Effector memory CD4-positive, alpha-beta T cell (primary cell): ENCODE measurements around the gene L3MBTL4.

Source experiments
- DNase-seq, 3 donors: peaks; one replicate each; pipeline ENCODE4 v3.0.0-alpha.2; 2020
- H3K27ac ChIP-seq: 2 replicates; pipeline ENCODE4 v1.7.0; 2013; ENCODE audit warnings: mild to moderate bottlenecking, low read length, moderate library complexity; ENCODE audit not compliant: insufficient read depth, poor library complexity, severe bottlenecking
- H3K27me3 ChIP-seq: replicated peaks from 2 replicates; pipeline ENCODE4 v1.7.0; 2013; ENCODE audit warnings: mild to moderate bottlenecking, low read length; ENCODE audit not compliant: insufficient read depth, control insufficient read depth, poor library complexity, severe bottlenecking
- H3K36me3 ChIP-seq: 2 replicates; pipeline ENCODE4 v1.7.0; 2013; ENCODE audit warnings: mild to moderate bottlenecking, low read length, moderate library complexity; ENCODE audit not compliant: control insufficient read depth, insufficient read depth
- H3K4me1 ChIP-seq: 2 replicates; pipeline ENCODE4 v1.7.0; 2013; ENCODE audit warnings: low read length, mild to moderate bottlenecking; ENCODE audit not compliant: control insufficient read depth, insufficient read depth, poor library complexity, severe bottlenecking
- H3K4me3 ChIP-seq: 2 replicates; pipeline ENCODE4 v1.7.0; 2013; ENCODE audit warnings: low read length, low read depth, mild to moderate bottlenecking; ENCODE audit not compliant: insufficient read depth, poor library complexity, severe bottlenecking
- H3K9me3 ChIP-seq: 2 replicates; pipeline ENCODE4 v1.7.0; 2013; ENCODE audit warnings: mild to moderate bottlenecking, low read length, moderate library complexity; ENCODE audit not compliant: control insufficient read depth

Gene L3MBTL4

GRCh38 chr18:5986257-5986931 is 428.3 kb downstream of the L3MBTL4 start:
- no peaks in the 10 kb centered on the region for H3K36me3 ChIP-seq
- H3K27me3 ChIP-seq, result no peaks in the 10 kb centered on the region
- DNase-seq, result no peak
- H3K4me1 ChIP-seq, result no peaks in the 10 kb centered on the region
- no peak overlapping the region for H3K27ac ChIP-seq
- no peaks in the 10 kb centered on the region for H3K9me3 ChIP-seq
- no peak overlapping the region for H3K4me3 ChIP-seq

DNA sequence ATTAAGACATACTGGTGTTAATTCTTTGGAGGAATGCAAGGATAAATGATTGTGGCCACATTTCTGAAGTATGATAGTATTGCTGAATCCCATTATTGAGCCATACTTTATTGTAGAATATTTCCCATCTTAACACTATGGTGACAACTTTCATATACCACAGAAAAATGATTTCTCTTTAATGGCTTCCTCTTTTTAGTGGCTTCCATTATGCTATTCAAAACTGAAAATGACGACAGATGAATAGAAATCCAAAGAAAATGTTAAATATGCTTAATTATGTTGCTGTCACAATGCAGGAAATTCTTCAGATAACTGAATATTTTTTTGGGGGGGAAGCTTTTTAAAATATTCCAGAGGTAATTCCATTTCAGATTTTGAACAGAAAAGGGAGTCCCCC is 430.5 kb downstream of the L3MBTL4 start:
- no peaks in the 10 kb centered on the region for H3K27me3 ChIP-seq
- no peaks in the 10 kb centered on the region for H3K36me3 ChIP-seq
- H3K9me3 ChIP-seq, result no peaks in the 10 kb centered on the region
- H3K4me1 ChIP-seq, result no peaks in the 10 kb centered on the region
- DNase-seq, result no peak
- no peak overlapping the region for H3K27ac ChIP-seq
- H3K4me3 ChIP-seq, result no peak overlapping the region

GRCh38 chr18:5983488-5983887 is 431.2 kb downstream of the L3MBTL4 start:
- H3K4me3 ChIP-seq, result no peak overlapping the region
- DNase-seq, result no peak
- no peaks in the 10 kb centered on the region for H3K9me3 ChIP-seq
- no peaks in the 10 kb centered on the region for H3K27me3 ChIP-seq
- H3K36me3 ChIP-seq, result no peaks in the 10 kb centered on the region
- H3K4me1 ChIP-seq, result no peaks in the 10 kb centered on the region
- H3K27ac ChIP-seq, result no peak overlapping the region

- Histone ChIP-seq H3K36me3 (no peaks in the 10 kb centered on the region), H3K4me3 (no peak overlapping the region), H3K27ac (no peak overlapping the region), H3K27me3 (no peaks in the 10 kb centered on the region), H3K4me1 (no peaks in the 10 kb centered on the region), H3K9me3 (no peaks in the 10 kb centered on the region)
- DNase-seq, result no peak
Observed at GRCh38 chr18:5982332-5982731, 432.4 kb downstream of the L3MBTL4 start.

GRCh38 chr18:5980721-5981120 is 434.0 kb downstream of the L3MBTL4 start:
- Histone ChIP-seq H3K27ac (no peak overlapping the region), H3K27me3 (no peaks in the 10 kb centered on the region), H3K9me3 (no peaks in the 10 kb centered on the region), H3K4me1 (no peaks in the 10 kb centered on the region), H3K4me3 (no peak overlapping the region), H3K36me3 (no peaks in the 10 kb centered on the region)
- no peak for DNase-seq

DNA sequence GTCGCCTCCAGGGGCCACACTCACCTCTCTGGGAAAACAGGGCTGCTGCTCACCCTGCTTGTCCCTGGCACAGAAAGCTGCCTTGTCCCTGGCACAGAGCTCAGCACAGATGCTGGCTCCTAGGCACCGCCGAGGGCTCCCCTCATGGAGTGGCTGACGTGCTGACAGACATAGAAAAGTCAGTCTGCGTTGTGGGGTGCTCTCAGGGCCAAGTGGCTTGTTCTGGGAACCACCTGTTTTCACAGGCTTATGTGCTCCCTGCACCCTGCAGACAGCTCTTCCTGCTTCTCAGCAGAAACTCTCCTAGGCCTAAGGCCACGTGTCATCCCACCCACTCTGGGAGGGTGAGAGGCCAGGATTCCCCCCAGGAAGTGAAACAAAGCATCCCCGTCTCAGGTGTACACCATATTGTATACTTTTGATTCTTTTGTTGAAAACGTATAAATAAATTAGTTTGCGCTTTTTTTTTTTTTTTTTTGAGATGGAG is 434.7 kb downstream of the L3MBTL4 start:
- H3K4me3 ChIP-seq, result no peak overlapping the region

DNA sequence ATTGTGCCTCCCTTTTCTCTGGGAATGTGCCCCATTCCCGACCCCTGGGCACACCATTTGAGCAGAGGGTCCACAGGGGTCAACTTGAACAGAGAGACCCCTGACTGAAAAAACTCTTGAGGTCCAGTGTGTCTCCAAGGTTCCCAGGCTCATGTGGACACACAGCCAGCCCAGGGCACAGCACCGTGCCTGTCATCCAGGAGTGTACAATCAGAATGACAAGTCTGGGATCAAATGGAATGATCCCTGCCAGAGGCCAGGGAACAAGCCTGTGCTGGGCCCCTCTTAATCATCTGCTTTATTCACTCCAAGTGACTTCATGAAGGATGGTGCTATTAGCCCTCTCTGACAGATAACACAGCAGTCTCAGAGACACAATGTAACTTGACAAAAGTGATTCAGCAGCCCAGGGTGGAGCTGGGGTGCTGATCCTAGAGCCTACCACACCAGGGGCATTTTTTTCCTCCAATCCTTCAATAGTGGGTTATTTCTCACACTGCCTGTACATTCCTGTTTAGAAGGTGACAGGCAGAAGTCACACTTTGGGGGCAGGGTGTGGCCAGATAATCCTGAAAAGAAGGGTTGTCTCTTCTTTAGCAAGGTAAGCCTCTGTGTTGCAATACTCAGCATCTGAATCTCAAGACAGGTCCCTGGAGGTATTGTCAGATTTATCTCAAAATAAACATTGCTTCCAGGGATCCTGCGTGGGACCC is 435.4 kb downstream of the L3MBTL4 start:
- no peak for DNase-seq
- no peaks in the 10 kb centered on the region for H3K36me3 ChIP-seq
- no peaks in the 10 kb centered on the region for H3K27me3 ChIP-seq
- no peak overlapping the region for H3K27ac ChIP-seq
- H3K9me3 ChIP-seq, result no peaks in the 10 kb centered on the region
- no peak overlapping the region for H3K4me3 ChIP-seq
- no peaks in the 10 kb centered on the region for H3K4me1 ChIP-seq

More for the DNA sequence above, 434.7 kb downstream of the L3MBTL4 start:
- no peaks in the 10 kb centered on the region for H3K4me1 ChIP-seq
- H3K27me3 ChIP-seq, result no peaks in the 10 kb centered on the region
- no peaks in the 10 kb centered on the region for H3K9me3 ChIP-seq
- no peaks in the 10 kb centered on the region for H3K36me3 ChIP-seq
- no peak for DNase-seq
- no peak overlapping the region for H3K27ac ChIP-seq

DNA sequence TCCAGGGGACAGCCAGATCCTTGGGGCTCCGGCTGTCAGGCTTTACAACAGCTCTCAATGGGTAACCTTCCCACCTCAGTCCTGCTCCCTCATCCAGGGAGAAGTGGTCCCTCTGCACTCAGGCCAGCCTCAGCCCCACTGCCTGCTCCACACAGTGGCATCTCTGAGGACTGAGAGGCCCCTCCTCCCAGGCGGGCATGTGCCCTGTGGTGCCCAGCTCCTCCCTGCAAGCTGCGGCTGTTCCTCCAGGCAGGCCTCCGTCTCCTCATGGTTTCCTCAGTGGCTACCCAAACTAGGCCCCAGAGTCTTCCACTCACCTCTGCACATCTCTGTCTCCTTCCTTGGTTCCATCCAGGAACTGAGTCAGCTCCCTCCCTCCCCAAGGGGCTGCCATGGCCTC is 437.7 kb downstream of the L3MBTL4 start:
- no peak for DNase-seq
- no peak overlapping the region for H3K4me3 ChIP-seq

DNA sequence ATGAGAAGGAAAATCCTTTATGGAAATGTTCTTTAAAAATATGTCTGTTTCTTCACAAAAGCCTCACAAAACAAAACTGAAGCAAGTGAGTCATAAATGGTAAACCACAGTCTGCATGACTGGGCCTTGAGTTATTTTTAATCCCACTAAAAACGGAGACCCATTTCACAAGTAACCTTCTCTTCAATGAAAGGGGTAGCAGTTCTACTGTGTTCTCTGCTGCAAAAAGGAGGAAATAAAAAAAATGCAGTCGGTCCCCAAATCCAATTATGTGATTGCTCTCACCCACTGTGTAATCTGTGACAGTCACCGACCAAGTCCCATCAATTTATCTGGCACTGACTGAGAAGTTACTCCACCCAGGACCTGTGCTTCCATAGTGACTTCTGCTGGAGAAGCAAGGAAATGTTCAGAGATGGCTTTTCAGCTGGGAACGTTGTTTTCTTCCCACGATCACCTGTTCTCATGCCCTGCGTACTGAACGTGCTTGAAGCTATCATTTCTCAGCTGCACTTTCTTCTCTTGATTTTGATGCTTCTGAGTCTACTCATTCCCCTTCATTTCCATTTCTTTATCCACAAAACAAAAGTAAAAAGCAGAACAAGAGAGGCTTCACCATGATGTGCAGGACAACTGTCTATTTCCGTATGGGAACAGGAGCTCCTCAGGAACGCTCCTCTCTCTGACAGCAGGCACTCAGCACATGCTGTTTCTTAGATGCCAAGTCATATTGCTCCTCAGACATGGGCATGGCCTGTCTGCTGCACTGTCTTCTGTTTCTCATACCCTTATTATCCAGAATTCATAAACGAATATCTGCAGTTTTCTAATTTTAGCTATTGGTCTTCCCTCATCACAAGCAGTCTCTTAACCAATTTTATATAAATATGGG is 439.4 kb downstream of the L3MBTL4 start:
- H3K27ac ChIP-seq, result no peak overlapping the region
- no peaks in the 10 kb centered on the region for H3K27me3 ChIP-seq
- no peaks in the 10 kb centered on the region for H3K9me3 ChIP-seq
- H3K4me3 ChIP-seq, result no peak overlapping the region
- H3K36me3 ChIP-seq, result no peaks in the 10 kb centered on the region
- no peaks in the 10 kb centered on the region for H3K4me1 ChIP-seq
- DNase-seq, result no peak

More for the DNA sequence above, 437.7 kb downstream of the L3MBTL4 start:
- H3K27ac ChIP-seq, result no peak overlapping the region
- no peaks in the 10 kb centered on the region for H3K9me3 ChIP-seq
- no peaks in the 10 kb centered on the region for H3K36me3 ChIP-seq
- no peaks in the 10 kb centered on the region for H3K4me1 ChIP-seq
- H3K27me3 ChIP-seq, result no peaks in the 10 kb centered on the region
